ENCODE measurements around the gene NFIB.

Gene NFIB

GRCh38 chr9:14307989-14308852, 5.7 kb downstream of the NFIB start:
- no peak for DNase-seq (ENCODE audit: low read depth in 2 of 2)

GRCh38 chr9:14306672-14307660, 7.0 kb downstream of the NFIB start:
- DNase-seq (ENCODE audit: low read depth in 2 of 2) = no peak

DNA sequence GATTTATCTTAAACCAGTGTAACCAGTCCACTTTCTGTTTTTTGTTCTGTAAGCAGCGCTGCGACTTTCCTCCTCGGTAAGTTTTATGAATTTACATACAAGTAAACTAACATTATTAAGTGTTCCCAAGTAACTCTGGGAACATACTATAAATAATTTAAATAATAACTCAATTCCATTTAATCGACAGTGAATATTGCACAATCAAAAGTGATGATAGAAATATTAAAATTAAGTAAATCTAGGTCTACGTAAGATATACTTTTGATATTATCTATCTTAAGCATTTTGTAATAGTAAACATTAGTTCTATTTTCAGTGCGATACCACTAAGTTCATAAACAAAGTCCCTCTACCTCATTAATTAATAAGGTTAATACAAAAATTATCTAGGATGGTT, 7.8 kb downstream of the NFIB start:
- DNase-seq (ENCODE audit: low read depth in 2 of 2) = no peak

- no peak for DNase-seq (ENCODE audit: low read depth in 2 of 2)
These were observed 9.7 kb downstream of the NFIB start for GRCh38 chr9:14304259-14304658.

- no peak for DNase-seq (ENCODE audit: low read depth in 2 of 2)
These were observed 10.4 kb downstream of the NFIB start for GRCh38 chr9:14303521-14303920.

DNA sequence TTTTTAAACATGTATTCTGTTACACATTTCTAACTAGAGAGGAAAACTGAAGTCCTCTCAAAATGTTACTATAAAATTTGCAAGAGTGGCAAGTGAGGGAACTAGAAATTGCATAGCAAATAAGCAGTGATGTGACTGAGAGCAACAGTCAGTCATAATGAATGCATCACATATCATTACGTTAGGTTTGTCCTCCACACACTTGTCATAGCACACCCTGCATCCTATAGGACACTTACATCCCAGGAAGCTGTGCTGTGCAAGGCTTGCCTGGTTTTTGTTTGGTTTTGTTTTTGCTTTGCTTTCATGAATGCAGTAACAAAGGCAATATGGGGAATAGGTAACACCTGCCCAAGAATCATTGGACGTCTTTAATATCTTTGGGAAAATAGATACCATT, 10.8 kb downstream of the NFIB start:
- DNase-seq (ENCODE audit: low read depth in 2 of 2) = no peak

GRCh38 chr9:14302405-14302804, 11.5 kb downstream of the NFIB start:
- no peak for DNase-seq (ENCODE audit: low read depth in 2 of 2)

GRCh38 chr9:14301583-14302021, 12.3 kb downstream of the NFIB start:
- DNase-seq (ENCODE audit: low read depth in 2 of 2) = no peak

DNA sequence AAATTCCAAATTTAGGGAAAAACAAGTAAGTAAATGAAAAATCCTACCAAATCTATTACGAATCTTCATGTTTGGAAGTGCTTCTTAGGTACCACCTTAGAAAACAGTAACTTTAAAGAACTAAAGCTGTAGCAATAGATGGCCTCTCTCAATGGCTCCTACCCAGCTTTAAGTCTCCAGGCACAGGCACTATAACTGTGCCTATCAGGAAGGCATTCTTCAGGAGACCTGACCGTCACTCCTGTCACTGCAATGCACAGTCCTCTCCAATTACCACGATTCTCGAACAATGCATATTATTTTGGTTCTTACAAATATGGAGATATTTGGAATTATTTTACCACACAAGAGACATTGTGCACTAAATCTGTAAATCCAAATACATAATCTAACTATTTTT, 12.9 kb downstream of the NFIB start:
- no peak for DNase-seq (ENCODE audit: low read depth in 2 of 2)

- DNase-seq (ENCODE audit: low read depth in 2 of 2) = no peak
These were observed 13.4 kb downstream of the NFIB start for GRCh38 chr9:14300588-14300987.

DNA sequence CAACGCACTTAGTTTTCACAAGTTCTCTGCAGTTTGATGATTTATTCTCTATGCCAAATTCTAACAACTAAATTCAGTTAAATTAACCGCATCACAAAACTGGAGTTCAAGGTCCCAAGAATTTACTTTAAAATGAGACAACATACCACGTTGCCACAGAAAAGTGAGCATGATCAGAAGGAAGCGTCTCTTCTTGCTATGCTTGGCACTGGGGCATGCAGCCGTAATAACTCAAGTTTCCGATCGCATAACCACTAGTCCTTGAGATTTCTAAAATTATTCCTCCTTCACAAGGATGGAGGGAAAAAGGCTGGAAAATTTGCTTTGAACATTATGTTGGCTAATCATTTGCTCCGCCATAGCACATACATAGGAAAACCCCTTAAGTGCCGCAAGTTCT, 13.9 kb downstream of the NFIB start:
- DNase-seq (ENCODE audit: low read depth in 2 of 2) = no peak

DNA sequence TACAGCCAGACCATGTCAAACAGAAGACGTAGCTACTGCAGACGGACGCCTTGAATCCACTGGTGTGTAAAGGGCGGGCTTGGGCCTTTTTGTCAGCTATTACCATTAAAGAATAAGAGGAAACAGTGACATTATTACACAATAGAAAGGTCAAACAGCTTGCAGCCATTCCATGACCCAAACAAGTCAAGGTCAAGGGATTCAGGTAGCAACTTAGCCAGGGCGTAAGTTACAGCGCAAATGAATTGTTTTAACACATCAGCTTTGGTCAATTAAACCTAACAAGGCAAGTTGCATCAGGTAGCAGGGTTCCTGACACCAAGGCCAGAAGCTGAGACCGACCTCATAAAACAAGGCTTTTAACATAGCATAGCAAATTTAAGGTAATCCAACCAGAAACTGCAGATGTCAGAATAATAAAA, 15.3 kb downstream of the NFIB start:
- DNase-seq (ENCODE audit: low read depth in 2 of 2) = no peak

- no peak for DNase-seq (ENCODE audit: low read depth in 2 of 2)
These were observed 17.3 kb downstream of the NFIB start for GRCh38 chr9:14296495-14297113.

GRCh38 chr9:14294659-14295058, 19.3 kb downstream of the NFIB start:
- no peak for DNase-seq (ENCODE audit: low read depth in 2 of 2)

DNA sequence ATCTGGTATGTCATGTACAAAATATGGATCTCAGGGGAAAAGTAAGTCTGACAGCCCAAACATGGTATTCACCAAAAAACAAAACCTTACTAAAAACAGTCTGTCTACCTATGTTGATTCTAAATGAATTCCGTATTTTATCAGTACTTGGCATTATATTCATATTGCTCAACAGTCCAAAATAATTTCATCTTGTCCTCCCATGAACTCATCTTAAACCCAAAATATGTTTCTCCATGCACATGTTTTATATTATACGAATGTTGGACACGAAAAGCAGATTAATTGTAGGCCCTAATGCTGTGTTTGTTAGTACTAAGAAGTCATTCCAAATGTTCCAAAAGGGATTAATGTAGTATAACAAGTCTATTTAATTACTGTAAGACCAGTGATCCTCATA, 20.1 kb downstream of the NFIB start:
- no peak for DNase-seq (ENCODE audit: low read depth in 2 of 2)

- no peak for DNase-seq (ENCODE audit: low read depth in 2 of 2)
These were observed 21.7 kb downstream of the NFIB start for GRCh38 chr9:14292181-14292739.

- no peak for DNase-seq (ENCODE audit: low read depth in 2 of 2)
These were observed 24.0 kb downstream of the NFIB start for GRCh38 chr9:14289916-14290315.

DNA sequence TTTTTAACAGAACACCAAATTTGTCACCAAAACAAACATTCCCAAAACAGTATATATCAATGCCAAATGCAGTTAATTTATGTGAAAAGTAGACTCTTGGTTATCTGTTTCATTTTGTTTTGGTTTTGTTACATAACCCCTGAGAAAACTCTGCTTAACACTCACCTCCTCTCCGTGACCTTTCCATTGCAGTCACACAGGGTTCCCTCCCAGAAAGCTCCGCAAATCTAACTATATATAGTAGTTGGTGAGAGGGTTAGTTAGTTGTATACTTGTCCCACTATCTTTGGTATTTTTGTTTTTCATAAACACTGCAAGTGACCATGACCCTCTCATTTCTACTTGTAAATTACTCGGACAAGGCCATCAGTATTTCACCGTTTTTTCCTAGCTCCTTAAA, 25.5 kb downstream of the NFIB start:
- no peak for DNase-seq (ENCODE audit: low read depth in 2 of 2)

GRCh38 chr9:14286121-14286520, 27.8 kb downstream of the NFIB start:
- DNase-seq (ENCODE audit: low read depth in 2 of 2) = no peak

GRCh38 chr9:14283276-14283675, 30.7 kb downstream of the NFIB start:
- DNase-seq (ENCODE audit: low read depth in 2 of 2) = no peak

DNA sequence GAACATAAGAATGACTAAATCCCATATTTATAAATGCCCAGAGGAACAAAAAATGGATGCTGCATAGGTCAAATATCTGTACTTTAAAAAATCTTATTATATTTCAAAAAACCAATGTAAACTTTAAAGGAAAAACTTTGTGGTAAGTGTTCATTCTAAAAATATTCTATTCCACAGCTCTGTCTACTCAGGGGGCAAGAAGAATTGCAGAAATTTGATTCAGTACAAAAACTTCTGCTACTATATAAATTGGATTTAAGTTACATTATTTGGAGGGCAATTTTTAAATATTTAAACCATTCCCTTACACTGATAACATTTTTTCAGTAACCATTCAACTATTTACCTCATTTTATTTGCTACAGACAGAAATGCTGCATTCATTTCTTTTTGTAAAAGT, 32.1 kb downstream of the NFIB start:
- no peak for DNase-seq (ENCODE audit: low read depth in 2 of 2)
